Measurements from ENCODE around the gene GCM1.

The GCM1 gene

DNA sequence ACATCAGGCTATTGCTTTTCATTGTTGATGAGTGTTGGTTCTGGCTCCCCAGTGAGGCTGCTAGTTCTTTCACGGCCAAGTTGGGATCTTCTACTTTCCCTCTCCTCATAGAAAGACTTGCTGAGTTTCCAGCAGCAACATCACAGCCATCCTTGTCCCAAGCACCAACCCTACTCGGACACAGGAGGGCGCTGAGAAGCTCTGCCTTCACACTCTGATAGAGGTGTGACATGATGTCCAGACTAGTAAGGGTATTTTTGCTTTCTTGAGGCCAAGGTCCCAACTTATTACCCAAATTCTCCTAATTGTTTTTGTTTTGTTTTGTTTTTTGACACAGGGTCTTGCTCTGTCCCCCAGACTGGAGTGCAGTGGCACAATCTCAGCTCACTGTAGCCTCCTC lies 3.0 kb upstream of the GCM1 start:
- DNase-seq (ENCODE audit: low spot score), result no peak

DNA sequence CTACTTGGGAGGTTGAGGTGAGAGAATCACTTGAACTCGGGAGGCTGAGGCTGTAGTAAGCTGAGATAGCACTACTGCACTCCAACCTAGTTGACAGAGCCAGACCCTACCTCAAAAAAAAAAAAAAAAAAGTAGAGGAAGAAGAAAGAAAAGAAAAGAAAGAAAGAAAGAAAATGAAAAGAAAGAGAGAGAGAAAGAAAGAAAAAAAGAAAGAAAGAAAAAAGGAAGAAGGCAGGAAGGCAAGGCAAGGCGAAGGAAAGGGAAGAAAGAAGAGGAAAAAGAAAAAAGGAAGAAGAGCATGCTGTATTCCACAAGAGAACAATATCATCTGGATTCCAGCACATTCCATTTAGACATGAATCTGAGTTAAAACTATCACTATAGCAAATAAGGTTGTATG lies 3.8 kb downstream of the GCM1 start:
- DNase-seq (ENCODE audit: low spot score), result no peak

DNA sequence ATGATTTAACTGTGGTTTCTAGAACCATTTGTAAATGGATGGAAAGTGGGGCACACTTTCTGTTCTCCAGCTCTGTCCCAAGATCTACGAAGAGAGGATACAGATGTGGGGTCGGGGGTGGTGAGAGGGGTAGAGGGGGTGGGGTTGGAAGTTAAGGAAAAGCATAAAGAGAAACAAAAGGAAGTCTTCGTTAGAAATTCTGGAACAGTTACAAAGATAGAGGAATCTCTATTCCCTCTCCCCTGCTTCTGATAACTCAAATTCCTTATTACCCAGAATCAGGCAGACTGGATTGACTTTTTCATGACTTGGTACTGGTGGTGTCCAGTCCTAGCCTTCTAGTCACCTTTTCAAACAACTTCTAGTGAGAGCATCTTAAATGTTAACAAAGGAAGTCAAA lies 4.9 kb downstream of the GCM1 start:
- DNase-seq (ENCODE audit: low spot score), result no peak

DNA sequence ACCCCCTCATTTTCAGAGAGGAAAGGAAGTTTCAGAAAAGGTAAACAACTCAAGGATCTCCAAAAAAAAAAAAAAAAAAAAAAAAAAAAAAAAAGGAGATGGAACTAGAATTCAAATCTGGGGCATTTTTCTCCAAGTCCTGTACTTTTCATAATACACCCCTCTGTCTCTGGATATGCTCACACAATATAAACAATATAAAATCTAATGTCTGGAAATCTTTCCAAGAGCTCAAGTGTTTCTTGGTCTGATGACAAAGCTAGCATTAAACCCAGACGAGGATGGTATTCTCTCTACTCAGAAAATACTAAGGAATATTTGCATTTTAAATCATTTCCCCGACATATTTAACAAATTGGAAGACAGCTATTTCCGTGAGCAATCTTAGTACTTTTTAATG lies 5.8 kb downstream of the GCM1 start:
- no peak for DNase-seq (ENCODE audit: low spot score)

DNA sequence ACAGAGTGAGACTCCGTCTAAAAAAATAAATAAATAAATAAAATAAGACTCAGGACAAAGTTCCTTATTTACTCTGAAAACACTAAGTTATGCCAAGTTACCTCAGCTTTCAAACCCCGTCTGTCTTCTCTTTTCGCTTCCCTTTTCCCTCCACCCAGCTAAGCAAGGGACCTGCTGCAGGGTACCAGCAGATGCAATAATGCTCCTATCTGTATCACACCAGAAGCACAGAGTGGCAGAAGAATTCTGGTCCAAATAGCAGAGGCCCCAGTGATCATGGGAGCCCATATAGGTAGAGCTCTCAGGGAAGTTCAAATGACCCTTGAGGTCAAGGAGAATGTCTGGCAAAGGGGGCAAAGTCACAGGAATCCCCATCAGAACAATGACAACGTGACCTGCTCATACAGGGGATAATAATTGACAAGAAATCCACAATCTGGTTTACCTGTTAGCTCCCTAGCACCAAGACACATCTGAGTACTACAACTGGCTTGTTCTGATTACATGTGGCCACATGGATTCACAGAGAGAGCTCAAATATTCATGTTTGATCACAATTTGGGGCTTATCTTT lies 8.7 kb downstream of the GCM1 start:
- DNase-seq (ENCODE audit: low spot score), result no peak

DNA sequence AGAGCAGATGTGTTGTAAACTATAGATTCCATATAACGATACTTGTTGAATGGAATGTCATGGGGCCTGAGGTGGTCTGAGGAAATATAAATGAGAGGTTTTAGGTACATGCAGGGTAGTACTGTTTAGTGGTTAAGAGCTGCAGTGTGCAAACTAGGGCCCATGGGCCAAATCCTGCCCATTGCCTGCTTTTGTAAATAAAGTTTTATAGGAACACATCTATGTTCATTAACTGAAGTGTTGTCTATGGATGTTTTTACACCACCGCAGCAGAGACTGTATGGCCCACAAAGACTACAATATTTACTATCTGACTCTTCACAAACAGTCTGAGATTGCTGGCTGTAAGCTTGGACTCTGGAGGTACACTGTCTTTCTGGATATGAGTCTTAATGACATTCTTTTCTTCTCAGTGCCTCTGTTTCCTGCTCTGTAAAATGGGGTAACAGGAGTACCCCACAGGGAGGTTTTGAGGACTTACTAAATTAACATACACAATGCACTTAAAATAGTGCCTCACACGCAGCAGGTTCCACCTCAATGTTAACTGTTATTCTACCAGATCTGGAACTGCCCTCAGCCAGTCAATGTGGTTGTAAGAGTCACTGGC lies 12.5 kb downstream of the GCM1 start:
- DNase-seq (ENCODE audit: low spot score), result no peak

DNA sequence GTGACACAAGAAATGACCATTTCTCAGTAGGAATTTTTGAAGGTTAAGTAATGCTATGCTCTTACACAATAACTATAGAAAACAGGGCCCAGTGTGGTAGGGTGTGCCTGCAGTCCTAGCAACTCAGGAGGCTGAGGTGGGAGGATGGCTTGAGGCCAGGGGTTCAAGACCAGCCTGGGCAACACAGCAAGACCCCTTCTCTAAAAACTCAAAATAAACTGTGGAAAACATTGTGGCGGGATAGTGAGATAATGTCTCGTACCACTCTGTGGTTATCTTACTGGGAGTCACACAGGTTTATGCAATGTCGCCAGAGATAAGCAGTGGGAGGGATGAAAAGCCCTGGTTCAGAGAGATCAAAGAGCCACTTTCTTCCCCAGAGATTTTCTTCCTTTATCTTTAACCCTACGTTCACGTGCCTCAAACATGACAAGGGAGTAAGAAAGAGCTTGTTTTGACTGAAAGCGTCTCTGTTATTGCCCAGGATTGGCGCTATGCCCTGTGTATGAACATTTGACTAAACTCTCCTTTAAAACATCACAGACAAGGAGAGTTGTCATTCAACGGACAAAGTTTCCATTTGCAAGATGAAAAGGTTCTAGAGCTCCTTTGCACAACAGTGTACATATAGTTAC lies 13.9 kb downstream of the GCM1 start:
- no peak for DNase-seq (ENCODE audit: low spot score)

DNA sequence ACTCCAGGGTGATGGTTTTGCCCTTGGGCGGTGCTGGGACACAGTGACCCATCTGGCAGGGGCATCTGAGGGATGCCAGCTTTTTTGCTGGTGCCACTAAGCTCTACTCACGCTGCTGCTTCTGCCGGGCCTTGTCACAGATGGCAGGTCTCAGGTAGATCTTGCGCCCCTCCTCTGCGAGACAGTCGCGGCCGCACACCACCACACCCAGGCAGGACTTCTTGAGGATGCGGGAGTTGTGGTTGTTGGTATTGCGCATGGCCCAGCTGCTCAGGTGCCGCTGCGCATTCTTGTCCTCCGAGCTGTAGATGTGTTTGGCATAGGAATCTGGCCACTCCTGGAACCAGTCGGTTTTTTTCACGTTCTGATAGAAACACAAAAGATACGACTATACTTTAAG lies 14.7 kb downstream of the GCM1 start:
- DNase-seq (ENCODE audit: low spot score), result no peak

DNA sequence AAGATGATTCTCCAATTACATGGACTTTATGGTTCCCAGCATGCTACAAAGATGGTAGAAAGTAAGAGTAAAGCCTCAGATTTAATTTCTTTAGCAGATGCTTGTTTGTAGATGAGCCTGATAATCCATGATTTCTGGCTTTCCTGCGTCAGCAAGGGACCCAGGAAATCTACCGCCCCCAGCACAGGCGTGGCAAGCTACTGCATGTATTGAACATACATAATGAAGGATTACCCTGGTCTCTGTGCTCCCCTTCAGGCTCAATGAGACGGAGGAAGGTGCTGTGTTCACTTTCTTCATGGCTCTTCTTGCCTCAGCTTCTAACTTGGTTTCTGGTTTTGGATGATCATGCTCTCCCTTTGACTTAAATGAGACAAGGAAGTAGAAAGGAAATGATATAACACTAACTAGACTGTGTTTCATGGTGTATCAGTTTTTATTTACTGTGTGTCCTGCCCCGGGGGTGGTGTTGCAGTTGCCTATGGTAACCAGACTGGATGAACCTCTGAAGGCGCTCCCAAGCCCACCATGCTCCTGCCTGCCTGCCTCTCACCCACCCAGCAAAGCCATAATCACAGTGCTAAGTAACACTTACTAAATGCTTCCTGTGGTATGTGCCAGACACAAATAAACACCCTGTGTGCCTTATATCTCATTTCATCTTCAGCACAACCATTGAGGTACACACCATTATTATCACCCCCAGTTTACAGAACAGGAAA lies 17.9 kb downstream of the GCM1 start:
- no peak for DNase-seq (ENCODE audit: low spot score)

DNA sequence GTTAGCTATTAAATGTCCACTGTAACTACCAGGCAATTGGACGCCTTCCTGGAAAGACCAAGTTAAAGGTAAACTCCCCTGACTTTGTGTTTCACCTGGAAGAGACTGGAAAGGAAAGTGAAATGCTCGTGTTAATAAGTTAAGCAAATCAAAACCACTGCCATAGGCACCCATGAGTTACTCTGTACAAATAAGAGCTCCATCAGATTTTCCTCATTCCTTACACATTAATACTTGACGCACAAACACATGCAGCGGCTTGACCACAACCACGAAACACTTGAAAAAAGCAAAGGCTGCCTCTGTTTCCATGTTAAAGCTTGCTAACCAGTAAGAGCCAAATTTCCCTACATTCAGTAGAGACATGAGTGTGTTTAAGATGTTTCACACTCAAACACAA lies 19.8 kb downstream of the GCM1 start:
- no peak for DNase-seq (ENCODE audit: low spot score)

DNA sequence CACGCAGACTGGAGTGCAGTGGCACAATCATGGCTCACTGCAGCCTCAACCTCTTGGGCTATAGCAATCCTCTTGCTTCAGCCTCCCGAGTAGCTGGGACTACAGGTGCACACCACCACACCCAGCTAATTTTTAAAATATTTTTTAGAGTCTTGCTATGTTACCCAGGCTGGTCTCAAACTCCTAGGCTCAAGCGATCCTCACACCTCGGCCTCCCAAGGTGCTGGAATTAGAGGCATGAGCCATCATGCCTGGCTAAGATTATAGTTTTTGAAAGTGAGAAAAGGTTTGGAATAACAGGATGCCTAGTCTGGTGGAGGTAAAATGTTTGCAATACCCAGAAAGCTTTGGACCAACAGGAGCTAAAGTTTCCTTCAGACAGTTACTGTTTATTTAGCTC lies 23.4 kb downstream of the GCM1 start:
- DNase-seq (ENCODE audit: low spot score), result no peak

DNA sequence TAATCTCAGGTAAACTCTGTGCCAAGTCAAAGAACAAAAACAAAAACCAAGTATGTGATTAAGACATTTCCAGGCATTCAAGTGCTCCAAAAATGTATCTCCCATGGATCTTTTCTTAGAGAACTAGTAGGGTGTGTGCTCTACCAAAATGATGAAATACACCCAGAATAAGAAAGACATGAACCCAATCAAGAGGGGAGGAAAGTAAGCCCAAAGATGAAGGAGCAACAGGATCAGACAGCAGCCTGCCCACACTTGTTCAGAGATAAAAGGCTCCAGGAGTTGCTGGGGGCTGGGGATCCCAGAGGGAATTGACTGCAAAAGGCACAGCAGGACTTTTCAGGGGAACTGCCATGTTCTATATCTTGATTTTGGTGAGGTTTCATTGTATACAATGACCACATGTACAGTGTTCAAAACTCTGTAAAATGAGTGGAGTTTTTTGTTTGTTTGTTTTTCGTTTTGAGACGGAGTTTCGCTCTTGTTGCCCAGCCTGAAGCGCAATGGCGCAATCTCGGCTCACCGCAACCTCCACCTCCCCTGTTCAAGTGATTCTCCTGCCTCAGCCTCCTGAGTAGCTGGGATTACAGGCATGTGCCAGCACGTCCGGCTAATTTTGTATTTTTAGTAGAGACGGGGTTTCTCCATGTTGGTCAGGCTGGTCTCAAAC lies 24.4 kb downstream of the GCM1 start:
- DNase-seq (ENCODE audit: low spot score), result no peak

DNA sequence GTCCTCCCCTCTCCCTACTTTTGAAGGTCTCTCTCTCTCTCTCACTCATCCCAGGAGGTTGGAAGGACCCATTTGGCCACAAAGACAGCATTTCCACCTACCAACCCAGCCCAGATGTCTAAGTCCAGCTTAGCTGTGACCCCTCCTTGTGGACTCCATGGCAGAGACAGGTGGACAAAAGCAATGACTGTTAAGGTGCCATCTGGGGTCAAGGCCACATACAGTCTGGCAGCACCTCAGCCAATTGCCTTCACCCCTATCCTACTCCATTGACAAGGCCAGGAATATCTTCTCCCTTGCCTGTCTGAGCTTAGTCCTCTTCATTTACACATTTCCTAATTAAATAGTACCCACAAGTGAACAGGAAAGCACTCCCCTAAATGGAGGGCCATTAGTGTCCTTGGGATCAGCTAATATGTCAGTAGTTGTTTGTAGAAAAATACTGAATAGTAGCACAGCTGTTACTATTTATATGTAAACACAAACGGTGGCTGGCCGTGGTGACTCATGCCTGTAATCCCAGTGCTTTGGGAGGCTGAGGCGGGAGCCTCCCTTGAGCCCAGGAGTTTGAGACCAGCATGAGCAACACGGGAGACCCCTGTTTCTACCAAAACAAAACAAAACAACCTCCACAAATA lies 28.8 kb downstream of the GCM1 start:
- DNase-seq (ENCODE audit: low spot score), result no peak

DNA sequence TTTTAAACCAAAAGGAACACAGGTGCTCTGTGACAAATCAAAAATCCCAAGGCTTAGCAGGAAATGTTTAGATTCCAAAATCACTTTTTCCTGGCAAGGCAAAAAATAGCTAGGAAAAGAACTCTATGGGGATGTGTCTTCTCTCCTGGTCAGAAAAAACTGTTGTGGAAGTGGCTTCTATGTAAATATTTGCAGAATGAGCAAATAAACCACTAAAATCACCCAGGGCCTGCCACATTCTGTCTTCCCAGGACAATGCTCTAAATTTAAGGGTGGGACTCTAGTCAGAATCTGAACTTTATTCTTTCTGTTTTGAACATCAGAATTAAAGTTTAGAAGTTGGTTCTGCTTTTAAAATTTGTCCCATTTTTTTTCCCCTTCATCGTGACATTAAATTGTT lies 29.3 kb downstream of the GCM1 start:
- DNase-seq (ENCODE audit: low spot score), result no peak

DNA sequence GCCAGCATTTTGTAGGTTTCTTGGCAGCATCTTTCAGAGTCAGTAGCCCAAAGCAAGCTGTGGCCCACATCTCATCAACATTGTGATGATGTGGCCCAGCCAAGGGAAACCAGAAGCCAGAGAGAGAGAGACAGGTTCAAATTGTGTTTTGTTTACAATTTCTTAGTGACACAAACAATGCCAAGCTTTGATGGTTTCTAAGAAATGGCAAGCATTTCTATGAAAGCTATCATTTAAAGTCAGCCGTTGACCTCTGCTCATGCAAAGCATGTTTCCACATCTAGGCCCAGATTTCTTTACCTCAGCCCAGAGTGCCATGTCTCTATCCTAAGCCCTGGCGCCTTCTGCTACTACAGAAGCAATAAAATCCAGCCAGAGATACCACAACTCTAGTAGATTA lies 32.9 kb downstream of the GCM1 start:
- no peak for DNase-seq (ENCODE audit: low spot score)

DNA sequence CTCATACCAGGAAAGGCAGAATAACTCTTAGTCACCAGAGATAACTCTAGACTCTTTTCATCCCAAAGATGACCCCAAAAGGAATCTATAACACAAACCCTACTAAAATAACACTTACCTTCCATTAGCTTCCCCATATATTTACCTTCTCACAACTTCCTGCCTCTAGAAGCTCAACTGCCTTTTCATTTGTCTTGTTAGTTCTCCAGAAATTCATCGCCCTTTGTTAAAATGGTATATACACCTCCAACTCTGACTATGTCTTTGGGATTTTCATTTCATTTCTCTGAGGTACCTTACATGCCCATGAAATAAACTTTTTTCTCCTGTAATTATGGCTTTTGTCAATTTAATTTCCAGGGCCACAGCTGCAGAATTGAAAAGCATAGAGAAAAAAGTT lies 33.5 kb downstream of the GCM1 start:
- no peak for DNase-seq (ENCODE audit: low spot score)

DNA sequence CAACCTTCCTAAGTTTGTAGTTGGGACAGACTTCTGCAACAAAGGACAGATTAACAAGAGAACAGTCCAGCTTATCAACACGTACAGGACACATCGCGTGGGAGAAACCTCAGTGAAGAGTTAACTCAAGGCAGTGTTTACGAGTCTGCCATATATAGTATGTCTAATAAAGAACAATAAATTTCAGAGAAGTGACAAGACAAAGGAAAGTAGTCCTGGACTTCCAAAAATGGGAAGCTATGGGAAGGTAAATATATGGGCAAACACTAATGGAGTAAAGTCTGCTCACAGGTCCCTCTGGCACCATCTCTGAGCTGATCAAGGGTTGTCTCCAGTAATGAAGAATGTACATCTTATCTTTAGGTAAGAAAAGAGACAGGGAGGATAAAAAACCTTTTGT lies 34.9 kb downstream of the GCM1 start:
- no peak for DNase-seq (ENCODE audit: low spot score)

DNA sequence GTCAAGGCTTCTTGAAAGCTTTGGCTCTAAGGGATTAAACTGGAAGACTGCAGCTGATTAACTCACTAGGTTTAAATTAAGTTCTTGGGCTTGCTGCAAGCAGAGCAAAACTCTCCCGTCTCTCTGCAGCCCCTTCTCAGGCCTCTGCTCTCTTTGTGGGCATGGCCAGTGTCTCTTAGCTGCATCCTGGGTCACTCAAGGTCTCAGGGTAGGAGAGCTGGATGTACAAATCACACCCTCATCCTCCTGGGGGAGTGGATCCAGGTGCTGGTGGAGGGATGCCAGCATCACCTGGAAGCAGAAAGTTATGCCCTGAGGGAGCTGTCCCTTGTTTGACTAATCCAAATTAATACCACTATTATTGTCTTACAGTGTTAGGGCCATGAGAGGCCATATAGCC lies 35.8 kb downstream of the GCM1 start:
- DNase-seq (ENCODE audit: low spot score), result no peak

DNA sequence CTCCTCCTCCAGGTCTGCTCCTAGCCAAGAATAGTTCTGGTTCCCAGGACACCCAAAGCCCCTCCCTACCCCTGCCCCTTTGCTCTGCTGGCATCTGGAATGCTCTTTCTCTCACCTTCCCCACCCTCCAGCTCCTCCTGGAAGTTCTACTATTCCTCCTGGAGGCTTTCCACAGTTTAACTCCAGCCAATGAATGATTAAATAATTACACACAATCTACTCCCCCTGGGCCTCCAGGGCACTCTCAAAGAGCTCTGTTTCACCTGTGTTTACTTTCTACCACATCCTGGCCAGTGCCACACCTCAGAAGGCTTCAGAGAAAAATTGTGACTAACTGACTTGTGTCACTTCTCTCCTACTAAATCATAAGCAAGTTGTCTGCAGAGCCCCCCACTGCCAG lies 36.2 kb downstream of the GCM1 start:
- no peak for DNase-seq (ENCODE audit: low spot score)

DNA sequence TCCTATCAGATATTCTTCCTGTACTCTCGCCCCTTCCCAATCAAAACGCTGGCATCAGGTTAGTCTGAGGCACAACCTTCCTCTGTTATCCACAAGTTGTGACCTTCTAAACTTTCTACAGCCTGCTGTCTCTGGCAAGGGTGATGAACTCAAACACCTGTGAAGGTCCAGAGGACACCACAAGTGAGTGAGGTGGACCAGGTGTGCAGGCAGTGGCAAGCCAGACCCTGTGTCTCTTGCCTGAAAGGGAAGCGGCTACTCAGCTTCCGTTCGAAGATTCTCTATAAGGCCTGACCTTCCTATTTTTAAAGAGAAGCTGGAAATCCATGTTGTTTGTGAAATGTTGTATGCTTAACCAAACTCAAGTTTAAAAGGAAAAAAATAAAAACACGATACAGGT lies 36.8 kb downstream of the GCM1 start:
- no peak for DNase-seq (ENCODE audit: low spot score)

DNA sequence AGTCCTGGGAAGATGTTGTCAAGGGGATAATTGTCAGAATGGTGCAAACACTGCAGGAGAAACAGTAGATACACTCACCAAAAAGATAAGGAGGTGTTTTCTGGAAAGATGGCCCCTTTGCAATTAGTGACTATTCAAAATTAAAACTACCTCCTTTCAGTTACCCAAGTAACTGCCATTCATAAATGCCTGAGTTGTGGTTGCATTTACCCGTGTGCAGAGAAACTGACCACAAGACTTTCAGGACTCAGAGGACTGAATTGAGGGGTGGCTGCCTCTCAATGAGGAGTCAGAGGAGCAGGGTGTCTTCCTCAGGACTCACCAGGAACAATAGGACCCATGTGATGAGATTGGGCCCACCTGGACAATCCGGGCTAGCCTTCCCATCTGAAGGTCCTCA lies 39.0 kb downstream of the GCM1 start:
- no peak for DNase-seq (ENCODE audit: low spot score)

DNA sequence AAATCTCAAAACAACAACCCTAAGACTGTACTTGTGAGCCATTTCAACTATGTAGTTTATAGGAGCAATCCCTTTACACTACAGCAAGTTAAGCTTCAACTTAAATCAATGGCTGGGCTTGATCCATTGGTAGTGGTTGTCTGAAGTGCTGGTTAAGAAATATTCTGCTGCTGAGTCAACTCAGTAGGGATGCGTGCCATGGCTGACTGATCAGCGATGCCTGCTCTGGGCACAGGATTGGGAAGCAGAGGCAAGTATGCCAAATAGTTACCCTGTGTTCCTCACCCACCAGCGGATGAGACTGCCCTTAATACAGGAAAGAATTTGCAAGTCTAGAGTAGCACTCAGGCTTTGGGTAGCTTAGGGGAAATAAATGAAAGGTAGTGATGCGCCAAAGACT lies 41.5 kb downstream of the GCM1 start:
- DNase-seq (ENCODE audit: low spot score), result no peak

All from hematopoietic multipotent progenitor cell treated with erythropoietin and hydrocortisone succinate and interleukin-3 and kit ligand, for 15 days (in vitro differentiated cells).